Measurements from ENCODE around the gene PDZD2. TPM values are rescaled to one million over a fixed set of nuclear protein-coding genes. Genes with fewer than 3 reads are reported as not detected.
"Not testable (repeated sequence)": the region's sequence is repeated elsewhere in the genome, so short reads cannot be mapped to it uniquely, and the experiment has no call there.

Gene PDZD2
- total and polyA plus RNA-seq, 11 donors = 28.3 to 116 (median 80.6) TPM

DNA sequence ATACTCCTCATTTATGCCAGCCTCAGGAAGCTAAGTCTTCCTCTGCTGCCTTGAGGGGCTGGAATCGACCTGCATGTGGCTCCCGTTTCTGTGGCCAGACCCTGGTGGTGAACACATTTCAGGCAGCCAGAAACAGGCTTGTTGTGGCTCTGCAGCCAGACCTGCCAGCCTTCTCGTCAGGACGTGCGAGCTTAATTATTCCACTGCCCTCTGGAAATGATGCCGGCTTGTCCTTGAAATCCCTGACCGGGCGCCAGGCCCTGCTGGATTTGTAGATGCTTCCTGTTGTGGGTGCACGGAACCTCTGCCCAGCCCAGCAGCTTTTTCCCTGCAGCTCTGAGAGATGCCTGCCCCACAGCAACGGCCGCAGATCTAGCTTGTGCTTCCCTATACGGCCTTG lies 41.6 kb downstream of the PDZD2 start:
- ATAC-seq = peak; percentile 66 to 87 (median 78)
- 49 to 75% (median 51%) methylated on average over 12 of the region's 12 CpGs for WGBS, 4 donors
- Histone ChIP-seq H3K27me3 (no peaks in the 10 kb centered on the region), H3K9me3 (no peaks in the 10 kb centered on the region), H3K4me1 (peaks cover 0 to 45% (median 7%) of the 10 kb centered on the region in 12 donors), H3K4me3 (no peak overlapping the region), H3K36me3 (no peaks in the 10 kb centered on the region), H3K27ac (peak overlapping the region in 10 of 12 donors; percentile 24 to 75 (median 57))
- intact Hi-C loops (cut with DNase I) = loop anchor here in 1 of 10 donors (10.0 kb wide), 1 partner anchor 96 kb away; no protein-coding TSS in a partner anchor
- peak; percentile 72 to 88 (median 80) for DNase-seq
- TF ChIP-seq, protein P1, sequence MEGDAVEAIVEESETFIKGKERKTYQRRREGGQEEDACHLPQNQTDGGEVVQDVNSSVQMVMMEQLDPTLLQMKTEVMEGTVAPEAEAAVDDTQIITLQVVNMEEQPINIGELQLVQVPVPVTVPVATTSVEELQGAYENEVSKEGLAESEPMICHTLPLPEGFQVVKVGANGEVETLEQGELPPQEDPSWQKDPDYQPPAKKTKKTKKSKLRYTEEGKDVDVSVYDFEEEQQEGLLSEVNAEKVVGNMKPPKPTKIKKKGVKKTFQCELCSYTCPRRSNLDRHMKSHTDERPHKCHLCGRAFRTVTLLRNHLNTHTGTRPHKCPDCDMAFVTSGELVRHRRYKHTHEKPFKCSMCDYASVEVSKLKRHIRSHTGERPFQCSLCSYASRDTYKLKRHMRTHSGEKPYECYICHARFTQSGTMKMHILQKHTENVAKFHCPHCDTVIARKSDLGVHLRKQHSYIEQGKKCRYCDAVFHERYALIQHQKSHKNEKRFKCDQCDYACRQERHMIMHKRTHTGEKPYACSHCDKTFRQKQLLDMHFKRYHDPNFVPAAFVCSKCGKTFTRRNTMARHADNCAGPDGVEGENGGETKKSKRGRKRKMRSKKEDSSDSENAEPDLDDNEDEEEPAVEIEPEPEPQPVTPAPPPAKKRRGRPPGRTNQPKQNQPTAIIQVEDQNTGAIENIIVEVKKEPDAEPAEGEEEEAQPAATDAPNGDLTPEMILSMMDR (IDR thresholded peaks at IDR 0.05) = peak in 3 of 12 donors; percentile 2 to 16 (median 13)
- no peak for TF ChIP-seq POLR2A (IDR thresholded peaks at IDR 0.05)

DNA sequence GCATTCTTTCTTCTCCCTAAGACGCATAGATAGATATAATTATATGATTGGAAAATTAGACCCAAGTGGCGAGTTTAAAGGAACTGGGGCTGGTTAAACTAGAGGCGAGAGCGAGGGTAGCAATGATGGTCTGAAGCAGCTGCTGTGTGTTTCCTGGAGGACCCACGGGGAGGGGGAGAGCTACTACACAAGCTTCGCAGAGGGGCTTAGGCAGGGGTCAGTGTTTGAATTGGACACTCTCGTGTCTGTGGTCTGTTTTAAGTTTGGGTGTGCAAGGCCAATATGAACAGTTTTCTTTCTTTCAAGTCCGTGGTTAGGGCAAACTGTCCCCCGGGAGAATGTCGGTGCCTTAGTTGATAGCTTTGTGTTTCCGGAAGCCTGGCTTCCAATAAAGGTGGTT lies 43.1 kb downstream of the PDZD2 start:
- Histone ChIP-seq H3K4me3 (no peak overlapping the region), H3K4me1 (peaks cover 0 to 43% (median 5%) of the 10 kb centered on the region in 12 donors), H3K36me3 (peaks cover 0 to 1% (median 0%) of the 10 kb centered on the region in 9 donors), H3K9me3 (no peaks in the 10 kb centered on the region), H3K27ac (peak overlapping the region in 2 of 12 donors; percentile 56 to 74), H3K27me3 (no peaks in the 10 kb centered on the region)
- no peak for DNase-seq
- ATAC-seq = no peak
- intact Hi-C loops (cut with DNase I) = loop anchor here in 1 of 10 donors (10.0 kb wide), 1 partner anchor 97 kb away; no protein-coding TSS in a partner anchor
- WGBS, 4 donors = 77 to 84% (median 79%) methylated on average over 11 of the region's 11 CpGs
- TF ChIP-seq, protein P1 (IDR thresholded peaks at IDR 0.05) = no peak
- no peak for TF ChIP-seq POLR2A (IDR thresholded peaks at IDR 0.05)

DNA sequence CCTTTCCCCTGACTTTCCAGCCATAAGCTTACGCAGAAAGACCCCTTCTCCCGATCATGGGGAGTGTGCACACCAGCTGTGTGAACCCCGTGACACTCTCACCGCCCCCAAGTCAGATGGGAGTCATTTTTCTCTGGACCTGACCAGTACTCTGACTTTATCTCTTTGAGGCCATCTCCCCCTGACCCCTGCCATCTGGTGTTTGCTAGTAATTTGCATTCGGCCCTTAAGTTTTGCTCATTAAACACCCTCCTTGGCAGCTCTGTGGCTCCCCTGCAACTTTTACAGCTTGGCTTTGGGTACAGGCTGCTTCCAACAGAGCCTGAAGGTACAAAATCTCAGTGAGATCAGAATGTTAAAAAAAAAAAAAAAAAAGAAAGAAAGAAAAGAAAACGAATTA lies 43.9 kb downstream of the PDZD2 start:
- TF ChIP-seq, protein P1 (IDR thresholded peaks at IDR 0.05) = no peak
- no peak for TF ChIP-seq POLR2A (IDR thresholded peaks at IDR 0.05)
- DNase-seq (no peak), ATAC-seq (no peak)
- Histone ChIP-seq H3K4me1 (peaks cover 0 to 42% (median 6%) of the 10 kb centered on the region in 12 donors), H3K27me3 (no peaks in the 10 kb centered on the region), H3K4me3 (no peak overlapping the region), H3K36me3 (peaks cover 0 to 7% (median 0%) of the 10 kb centered on the region in 9 donors), H3K9me3 (no peaks in the 10 kb centered on the region), H3K27ac (no peak overlapping the region)
- intact Hi-C loops (cut with DNase I) = loop anchor here in 1 of 10 donors (10.0 kb wide), 1 partner anchor 98 kb away; no protein-coding TSS in a partner anchor
- 78 to 86% (median 80%) methylated on average over 6 of the region's 6 CpGs for WGBS, 4 donors

GRCh38 chr5:31688515-31689092 lies 49.7 kb downstream of the PDZD2 start:
- intact Hi-C loops (cut with DNase I) = loop anchor here in 2 of 10 donors (5.0 to 10.0 kb wide), 2 partner anchors 46 to 104 kb away; no protein-coding TSS in a partner anchor

GRCh38 chr5:31691408-31691807 lies 52.5 kb downstream of the PDZD2 start:
- H3K27ac ChIP-seq = not testable (repeated sequence)
- H3K4me1 ChIP-seq = peaks cover 0 to 33% (median 14%) of the 10 kb centered on the region in 12 donors

More at GRCh38 chr5:31688515-31689092, 49.7 kb downstream of the PDZD2 start:
- H3K4me3 ChIP-seq = no peak overlapping the region
- H3K27me3 ChIP-seq = no peaks in the 10 kb centered on the region
- TF ChIP-seq, protein P1 (IDR thresholded peaks at IDR 0.05) = no peak
- TF ChIP-seq POLR2A (IDR thresholded peaks at IDR 0.05) = no peak
- ATAC-seq = no peak
- H3K36me3 ChIP-seq = peaks cover 0 to 7% (median 0%) of the 10 kb centered on the region in 9 donors
- WGBS, 4 donors = 49 to 54% (median 50%) methylated on average over 6 of the region's 6 CpGs
- DNase-seq = peak in 4 of 5 donors; percentile 51 to 64 (median 55)
- peaks cover 0 to 42% (median 14%) of the 10 kb centered on the region in 12 donors for H3K4me1 ChIP-seq
- H3K27ac ChIP-seq = peak overlapping the region in 3 of 12 donors; percentile 9 to 33 (median 18)
- no peaks in the 10 kb centered on the region for H3K9me3 ChIP-seq

More at GRCh38 chr5:31691408-31691807, 52.5 kb downstream of the PDZD2 start:
- H3K9me3 ChIP-seq; intact Hi-C loops (cut with DNase I); ATAC-seq; H3K4me3 ChIP-seq; H3K36me3 ChIP-seq; H3K27me3 ChIP-seq; DNase-seq: not testable (repeated sequence)
- 96 to 97% (median 96%) methylated on average over 6 of the region's 6 CpGs for WGBS, 4 donors

Data from heart left ventricle (tissue), 16 donors.